Body of pancreas (tissue), 4 donors: ENCODE measurements around the gene ABCC5.

Experiments used
- CTCF ChIP-seq, 7 experiments: fragments of 450-650 bp in 4 of 7; fragments of 200-600 bp in 3 of 7; sonication (generic) in 3 of 7; IDR thresholded peaks; one replicate each; pipeline ENCODE4 v1.5.1; 2016 to 2019; ENCODE audit warnings: antibody characterized with exemption in 7 of 7
- POLR2A ChIP-seq, 3 donors: fragments of 450-650 bp; IDR thresholded peaks; one replicate each; pipeline ENCODE4 v1.6.1; 2016; ENCODE audit warnings: antibody characterized with exemption in 3 of 3, mild to moderate bottlenecking in 2 of 3

DNA sequence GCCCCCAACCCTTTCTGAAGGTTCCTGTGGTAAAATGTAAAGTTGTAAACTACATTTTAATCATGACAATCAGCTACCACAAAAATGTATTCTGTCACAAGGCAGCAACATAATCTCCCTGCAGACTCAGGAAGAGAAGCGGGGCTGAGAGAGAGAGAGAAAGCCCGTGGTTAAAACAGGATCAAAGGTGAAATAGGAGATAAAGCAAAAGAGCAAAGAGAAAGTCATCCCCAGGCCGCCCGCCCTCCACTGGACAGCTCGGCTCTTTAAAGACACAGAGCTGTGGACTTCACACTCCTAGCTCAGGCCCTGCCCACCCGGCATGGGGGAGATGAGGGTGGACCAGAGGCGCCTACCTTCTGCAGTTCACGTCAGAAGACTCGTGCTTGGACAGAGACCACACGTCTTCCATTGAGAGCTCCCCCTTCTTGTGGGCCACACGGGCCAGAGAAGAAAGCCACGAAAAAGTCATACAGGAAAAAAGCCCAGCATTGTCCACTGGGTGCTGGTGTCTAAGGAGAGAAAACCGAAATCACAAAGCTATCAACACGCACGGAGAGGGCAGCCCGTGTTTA, 29.4 kb downstream of the ABCC5 start:
- no peak for TF ChIP-seq CTCF (IDR thresholded peaks at IDR 0.05)
- no peak for TF ChIP-seq POLR2A (IDR thresholded peaks at IDR 0.05)
